COLO668 (cell line): Measurements from ENCODE around the gene NBEAL1.
A peak's percentile ranks its signal among the peaks of the same experiment; 100 is the strongest.
"Not testable (repeated sequence)": the region's sequence is repeated elsewhere in the genome, so short reads cannot be mapped to it uniquely, and the experiment has no call there.

Source experiments
- DNase-seq: peaks from one replicate; lab custom pipeline; 2025; ENCODE audit not compliant: unreplicated experiment; lab: John Stamatoyannopoulos, UW

Gene NBEAL1

GRCh38 chr2:203201426-203201825, 186.8 kb downstream of the NBEAL1 start:
- DNase-seq: no peak

GRCh38 chr2:203209538-203209937, 194.9 kb downstream of the NBEAL1 start:
- DNase-seq: no peak

GRCh38 chr2:203225423-203226039, 210.9 kb downstream of the NBEAL1 start:
- peak; percentile 8 for DNase-seq

GRCh38 chr2:203229674-203230073, 215.0 kb downstream of the NBEAL1 start:
- DNase-seq: not testable (repeated sequence)

GRCh38 chr2:203237346-203238238, 222.9 kb downstream of the NBEAL1 start:
- DNase-seq: no peak

- DNase-seq: no peak
These were observed 223.6 kb downstream of the NBEAL1 start for GRCh38 chr2:203238292-203238703.

GRCh38 chr2:203238704-203239526, 224.2 kb downstream of the NBEAL1 start, which contains the start of gene CYP20A1:
Gene CYP20A1, plus strand, starts transcription at chr2:203239018. Its CDS starts 45 bp downstream, at chr2:203239063.
- DNase-seq: peak; percentile 97

- DNase-seq: no peak
These were observed 225.8 kb downstream of the NBEAL1 start for GRCh38 chr2:203240491-203240890.

- no peak for DNase-seq
These were observed 227.8 kb downstream of the NBEAL1 start for GRCh38 chr2:203242518-203242917.

- DNase-seq: no peak
These were observed 232.0 kb downstream of the NBEAL1 start for GRCh38 chr2:203246646-203247045.

GRCh38 chr2:203252818-203253217, 238.1 kb downstream of the NBEAL1 start:
- no peak for DNase-seq

GRCh38 chr2:203253422-203254095, 238.9 kb downstream of the NBEAL1 start:
- not testable (repeated sequence) for DNase-seq

- no peak for DNase-seq
These were observed 246.9 kb downstream of the NBEAL1 start for GRCh38 chr2:203261326-203262159.
